Neural cell (in vitro differentiated cells): ENCODE measurements around the gene TMPRSS11A. TPM values are rescaled to one million over a fixed set of nuclear protein-coding genes. Genes with fewer than 3 reads are reported as not detected.
A peak's percentile ranks its signal among the peaks of the same experiment; 100 is the strongest.

Source experiments
- H2AFZ ChIP-seq: fragments of 200-600, 300-800 bp; sonication (generic), shearing (Covaris generic); 2 replicates; pipeline ENCODE4 v1.6.0; 2014; ENCODE audit warnings: low read depth, mild to moderate bottlenecking, antibody characterized with exemption, low read length, moderate library complexity
- H3F3A ChIP-seq: fragments of 200-600 bp; shearing (Covaris generic); 2 replicates; pipeline ENCODE4 v1.6.1; 2016; ENCODE audit warnings: mild to moderate bottlenecking, moderate library complexity, mixed read lengths, antibody characterized with exemption, low read length; ENCODE audit not compliant: insufficient read depth, poor library complexity, severe bottlenecking
- H3K27ac ChIP-seq: fragments of 200-600, 300-800 bp; sonication (generic), shearing (Covaris generic); 2 replicates; pipeline ENCODE4 v1.5.1; 2014; ENCODE audit warnings: mild to moderate bottlenecking, low read length, moderate library complexity
- H3K27me3 ChIP-seq: fragments of 300-800, 200-600 bp; sonication (generic), shearing (Covaris generic); 2 replicates; pipeline ENCODE4 v1.6.0; 2014; ENCODE audit warnings: mild to moderate bottlenecking, low read depth, low read length, moderate library complexity; ENCODE audit not compliant: insufficient read depth
- H3K36me3 ChIP-seq: fragments of 300-800, 200-600 bp; sonication (generic), shearing (Covaris generic); 2 replicates; pipeline ENCODE4 v1.5.1; 2014; ENCODE audit warnings: mild to moderate bottlenecking, antibody characterized with exemption, low read length, moderate library complexity; ENCODE audit not compliant: insufficient read depth
- H3K4me2 ChIP-seq: fragments of 300-800, 200-600 bp; sonication (generic), shearing (Covaris generic); 2 replicates; pipeline ENCODE4 v1.6.0; 2014; ENCODE audit warnings: mild to moderate bottlenecking, low read length
- H3K4me3 ChIP-seq: fragments of 300-800, 200-600 bp; sonication (generic), shearing (Covaris generic); 2 replicates; pipeline ENCODE4 v1.5.1; 2014; ENCODE audit warnings: mild to moderate bottlenecking, low read length, moderate library complexity
- H3K79me2 ChIP-seq: fragments of 200-600 bp; shearing (Covaris generic); replicated peaks from 2 replicates; pipeline ENCODE4 v1.6.0; 2014; ENCODE audit warnings: mild to moderate bottlenecking, low read length, moderate library complexity; ENCODE audit not compliant: insufficient read depth
- H3K9ac ChIP-seq: fragments of 300-800, 200-600 bp; sonication (generic), shearing (Covaris generic); 2 replicates; pipeline ENCODE4 v1.6.1; 2016; ENCODE audit warnings: mild to moderate bottlenecking, low read length, mixed read lengths
- H3K9me2 ChIP-seq: fragments of 200-600 bp; shearing (Covaris generic); 2 replicates; pipeline ENCODE4 v1.6.1; 2016; ENCODE audit warnings: mild to moderate bottlenecking, low read length, mixed read lengths; ENCODE audit not compliant: insufficient read depth
- H3K9me3 ChIP-seq: fragments of 200-600, 300-800 bp; sonication (generic), shearing (Covaris generic); 2 replicates; pipeline ENCODE4 v1.6.1; 2016; ENCODE audit warnings: mild to moderate bottlenecking, mixed run types, low read length, moderate library complexity, mixed read lengths
- H4K20me1 ChIP-seq: fragments of 200-600 bp; shearing (Covaris generic); 2 replicates; pipeline ENCODE4 v1.6.1; 2016; ENCODE audit warnings: mild to moderate bottlenecking, mixed run types; ENCODE audit not compliant: insufficient read depth
- CTCF ChIP-seq: fragments of 450-650 bp; IDR thresholded peaks from 2 replicates; pipeline ENCODE4 v1.5.1; 2014; ENCODE audit warnings: antibody characterized with exemption, mild to moderate bottlenecking, moderate library complexity; ENCODE audit not compliant: poor library complexity, severe bottlenecking
- EP300 ChIP-seq: fragments of 450-650 bp; conservative IDR thresholded peaks from 2 replicates; pipeline ENCODE4 v1.6.1; 2014; ENCODE audit warnings: antibody characterized with exemption, mild to moderate bottlenecking, moderate library complexity; ENCODE audit not compliant: poor library complexity, severe bottlenecking
- EZH2 ChIP-seq: fragments of 200-600, 300-800 bp; shearing (Covaris generic), sonication (generic); IDR thresholded peaks from 2 replicates; pipeline ENCODE4 v1.6.1; 2014; ENCODE audit warnings: antibody characterized with exemption, low read length, borderline replicate concordance, mild to moderate bottlenecking; ENCODE audit not compliant: insufficient read depth, poor library complexity, severe bottlenecking
- MXI1 ChIP-seq: fragments of 450-650 bp; conservative IDR thresholded peaks from 2 replicates; pipeline ENCODE4 v1.6.1; 2014; ENCODE audit warnings: antibody characterized with exemption, mild to moderate bottlenecking; ENCODE audit not compliant: poor library complexity, severe bottlenecking
- POLR2AphosphoS5 ChIP-seq: IDR thresholded peaks from 2 replicates; pipeline ENCODE4 v1.6.1; 2012
- RAD21 ChIP-seq: fragments of 450-650 bp; conservative IDR thresholded peaks from 2 replicates; pipeline ENCODE4 v1.6.1; 2014; ENCODE audit warnings: antibody characterized with exemption, mild to moderate bottlenecking, moderate library complexity
- SMC3 ChIP-seq: fragments of 450-650 bp; conservative IDR thresholded peaks from 2 replicates; pipeline ENCODE4 v1.6.1; 2014; ENCODE audit warnings: antibody characterized with exemption, mild to moderate bottlenecking, moderate library complexity; ENCODE audit not compliant: poor library complexity
- TAF1 ChIP-seq: IDR thresholded peaks from 2 replicates; pipeline ENCODE4 v1.6.1; 2012; ENCODE audit warnings: low read depth
- polyA plus RNA-seq: library from polyadenylated mRNA; depleted of rRNA; stranded (reverse); fragments of >200 nt; gene quantifications from 2 replicates; pipeline ENCODE4 v1.2.3, GENCODE V29; 2014
- TF ChIP-seq, protein P1 (sequence below): IDR thresholded peaks from 2 replicates; pipeline ENCODE4 v1.6.1; 2012; ENCODE audit warnings: borderline replicate concordance

Gene TMPRSS11A
- polyA plus RNA-seq, 1 donor from 2014 or later, result not detected

- Histone ChIP-seq H3K27ac (no peak overlapping the region), H3K27me3 (no peaks in the 10 kb centered on the region), H3F3A (no peaks in the 10 kb centered on the region), H3K79me2 (no peaks in the 10 kb centered on the region), H3K4me3 (no peak overlapping the region), H3K4me2 (no peak overlapping the region), H3K9me3 (no peaks in the 10 kb centered on the region), H2AFZ (no peak overlapping the region), H3K9ac (no peak overlapping the region), H3K36me3 (no peaks in the 10 kb centered on the region), H4K20me1 (no peaks in the 10 kb centered on the region), H3K9me2 (no peaks in the 10 kb centered on the region)
- TF ChIP-seq EZH2 (no peak), EP300 (no peak), CTCF (no peak), MXI1 (no peak), TAF1 (no peak), RAD21 (no peak), SMC3 (no peak), POLR2AphosphoS5 (no peak)
- TF ChIP-seq, protein P1, sequence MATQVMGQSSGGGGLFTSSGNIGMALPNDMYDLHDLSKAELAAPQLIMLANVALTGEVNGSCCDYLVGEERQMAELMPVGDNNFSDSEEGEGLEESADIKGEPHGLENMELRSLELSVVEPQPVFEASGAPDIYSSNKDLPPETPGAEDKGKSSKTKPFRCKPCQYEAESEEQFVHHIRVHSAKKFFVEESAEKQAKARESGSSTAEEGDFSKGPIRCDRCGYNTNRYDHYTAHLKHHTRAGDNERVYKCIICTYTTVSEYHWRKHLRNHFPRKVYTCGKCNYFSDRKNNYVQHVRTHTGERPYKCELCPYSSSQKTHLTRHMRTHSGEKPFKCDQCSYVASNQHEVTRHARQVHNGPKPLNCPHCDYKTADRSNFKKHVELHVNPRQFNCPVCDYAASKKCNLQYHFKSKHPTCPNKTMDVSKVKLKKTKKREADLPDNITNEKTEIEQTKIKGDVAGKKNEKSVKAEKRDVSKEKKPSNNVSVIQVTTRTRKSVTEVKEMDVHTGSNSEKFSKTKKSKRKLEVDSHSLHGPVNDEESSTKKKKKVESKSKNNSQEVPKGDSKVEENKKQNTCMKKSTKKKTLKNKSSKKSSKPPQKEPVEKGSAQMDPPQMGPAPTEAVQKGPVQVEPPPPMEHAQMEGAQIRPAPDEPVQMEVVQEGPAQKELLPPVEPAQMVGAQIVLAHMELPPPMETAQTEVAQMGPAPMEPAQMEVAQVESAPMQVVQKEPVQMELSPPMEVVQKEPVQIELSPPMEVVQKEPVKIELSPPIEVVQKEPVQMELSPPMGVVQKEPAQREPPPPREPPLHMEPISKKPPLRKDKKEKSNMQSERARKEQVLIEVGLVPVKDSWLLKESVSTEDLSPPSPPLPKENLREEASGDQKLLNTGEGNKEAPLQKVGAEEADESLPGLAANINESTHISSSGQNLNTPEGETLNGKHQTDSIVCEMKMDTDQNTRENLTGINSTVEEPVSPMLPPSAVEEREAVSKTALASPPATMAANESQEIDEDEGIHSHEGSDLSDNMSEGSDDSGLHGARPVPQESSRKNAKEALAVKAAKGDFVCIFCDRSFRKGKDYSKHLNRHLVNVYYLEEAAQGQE, result no peak
Observed at GRCh38 chr4:67922697-67923096, 40.6 kb downstream of the TMPRSS11A start.

- H4K20me1 ChIP-seq, result no peaks in the 10 kb centered on the region
- no peaks in the 10 kb centered on the region for H3K9me3 ChIP-seq
- no peaks in the 10 kb centered on the region for H3K9me2 ChIP-seq
- H3K9ac ChIP-seq, result no peak overlapping the region
- H2AFZ ChIP-seq, result no peak overlapping the region
- no peak overlapping the region for H3K4me3 ChIP-seq
- H3K27ac ChIP-seq, result no peak overlapping the region
- TF ChIP-seq RAD21 (peak; percentile 67), MXI1 (no peak), CTCF (peak; percentile 62), EP300 (no peak), POLR2AphosphoS5 (no peak), SMC3 (peak; percentile 58), TAF1 (no peak)
- TF ChIP-seq, protein P1, result no peak
- no peaks in the 10 kb centered on the region for H3K27me3 ChIP-seq
- no peaks in the 10 kb centered on the region for H3K36me3 ChIP-seq
- no peak overlapping the region for H3K4me2 ChIP-seq
- no peaks in the 10 kb centered on the region for H3K79me2 ChIP-seq
- H3F3A ChIP-seq, result no peaks in the 10 kb centered on the region
Observed at GRCh38 chr4:67918428-67918827, 44.9 kb downstream of the TMPRSS11A start.
